T-cell (primary cell): ENCODE data around the gene TMEM259. TPM values are rescaled to one million over a fixed set of nuclear protein-coding genes. Genes with fewer than 3 reads are reported as not detected.

Experiments used
- ATAC-seq, 4 experiments: fragments of 200-7000 bp in 3 of 4; fragments of 150-1000 bp in 1 of 4; cut with Tn5 transposase; replicated peaks in 1 of 4; 1 replicate in 3 of 4; 2 replicates in 1 of 4; pipeline ENCODE4 v1.10.0; 2021; ENCODE audit warnings: moderate library complexity in 3 of 4, mild to moderate bottlenecking in 2 of 4, moderate number of reproducible peaks in 1 of 4
- CTCF ChIA-PET, 2 donors: fragments of 300-600 bp; sonication (Branson Sonifier 250); formaldehyde crosslinking; loops; one replicate each; lab custom pipeline; 2022; ENCODE audit warnings: antibody characterized with exemption in 2 of 2; lab: Charles Lee
- POLR2A ChIA-PET, 2 donors: fragments of 300-600 bp; sonication (Branson Sonifier 250); formaldehyde crosslinking; loops; one replicate each; lab custom pipeline; 2022; ENCODE audit warnings: antibody characterized with exemption in 2 of 2; lab: Charles Lee
- DNase-seq, 35 experiments: peaks; one replicate each; pipeline versions ENCODE4 v3.0.0 to v3.0.0-alpha.2; 2013 to 2023
- H3K27ac ChIP-seq: one replicate; pipeline ENCODE4 v1.5.1; 2013; ENCODE audit warnings: low read length
- H3K27me3 ChIP-seq, 2 experiments: replicated peaks in 1 of 2; 1 replicate in 1 of 2; 2 replicates in 1 of 2; pipeline versions ENCODE4 v1.6.1 to v1.7.0; 2013; ENCODE audit warnings: low read length in 1 of 2, mixed read lengths in 1 of 2; ENCODE audit not compliant: control insufficient read depth in 2 of 2, insufficient read depth in 2 of 2; ENCODE audit errors: extremely low read depth in 1 of 2
- H3K36me3 ChIP-seq, 2 donors: 1 replicate in 1 of 2; 2 replicates in 1 of 2; pipeline versions ENCODE4 v1.6.1 to v1.7.0; 2013; ENCODE audit warnings: low read length in 1 of 2; ENCODE audit not compliant: control insufficient read depth in 2 of 2, insufficient read depth in 1 of 2; ENCODE audit errors: extremely low read depth in 1 of 2
- H3K4me1 ChIP-seq, 2 experiments: 1 replicate in 1 of 2; 2 replicates in 1 of 2; pipeline versions ENCODE4 v1.6.1 to v1.7.0; 2013; ENCODE audit warnings: low read length in 2 of 2, mixed read lengths in 1 of 2; ENCODE audit not compliant: insufficient read depth in 2 of 2, control insufficient read depth in 1 of 2; ENCODE audit errors: extremely low read depth in 1 of 2
- H3K4me3 ChIP-seq, 2 donors: 1 replicate in 1 of 2; 2 replicates in 1 of 2; pipeline versions ENCODE4 v1.5.1 to v1.7.0; 2013; ENCODE audit warnings: mild to moderate bottlenecking in 2 of 2, low read length in 1 of 2, moderate library complexity in 1 of 2; ENCODE audit not compliant: control insufficient read depth in 1 of 2; ENCODE audit errors: extremely low read depth in 1 of 2
- H3K9me3 ChIP-seq: 2 replicates; pipeline ENCODE4 v1.7.0; 2013
- H3K27ac Mint-ChIP-seq, 2 donors: one replicate each; pipeline ENCODE4 v1.8.0; 2020 to 2021; ENCODE audit warnings: mild to moderate bottlenecking in 2 of 2, mixed read lengths in 2 of 2
- H3K27me3 Mint-ChIP-seq, 2 donors: one replicate each; pipeline ENCODE4 v1.8.0; 2021 to 2022; ENCODE audit warnings: mixed read lengths in 2 of 2
- H3K36me3 Mint-ChIP-seq: one replicate; pipeline ENCODE4 v1.8.0; 2021; ENCODE audit warnings: mixed read lengths
- H3K4me1 Mint-ChIP-seq, 3 donors: one replicate each; pipeline ENCODE4 v1.8.0; 2020 to 2022; ENCODE audit warnings: mixed read lengths in 3 of 3, mild to moderate bottlenecking in 1 of 3
- H3K4me3 Mint-ChIP-seq, 3 donors: one replicate each; pipeline ENCODE4 v1.8.0; 2020 to 2022; ENCODE audit warnings: mild to moderate bottlenecking in 3 of 3, mixed read lengths in 3 of 3, moderate library complexity in 3 of 3
- H3K9me3 Mint-ChIP-seq, 3 donors: one replicate each; pipeline ENCODE4 v1.8.0; 2020 to 2022; ENCODE audit warnings: mixed read lengths in 3 of 3
- WGBS: methylation state at CpG from one replicate; pipeline ENCODE4 v1.1.5; 2013; ENCODE audit warnings: missing lambda C conversion rate; ENCODE audit not compliant: insufficient coverage; 5-methylcytosine and 5-hydroxymethylcytosine counted together
- total RNA-seq, 35 experiments: library from RNA in 6 of 35; stranded (reverse) in 6 of 35; fragments of 120-200 nt in 1 of 35; gene quantifications; one replicate each; pipeline versions ENCODE4 v1.2.1 to v1.2.4 and lab custom pipeline; 2013 to 2026

The TMEM259 gene
- total RNA-seq, 5 donors from 2014 or later (not counting 1 experiment from before 2014, with no cell fraction given) = 319 to 423 (median 372) TPM

DNA sequence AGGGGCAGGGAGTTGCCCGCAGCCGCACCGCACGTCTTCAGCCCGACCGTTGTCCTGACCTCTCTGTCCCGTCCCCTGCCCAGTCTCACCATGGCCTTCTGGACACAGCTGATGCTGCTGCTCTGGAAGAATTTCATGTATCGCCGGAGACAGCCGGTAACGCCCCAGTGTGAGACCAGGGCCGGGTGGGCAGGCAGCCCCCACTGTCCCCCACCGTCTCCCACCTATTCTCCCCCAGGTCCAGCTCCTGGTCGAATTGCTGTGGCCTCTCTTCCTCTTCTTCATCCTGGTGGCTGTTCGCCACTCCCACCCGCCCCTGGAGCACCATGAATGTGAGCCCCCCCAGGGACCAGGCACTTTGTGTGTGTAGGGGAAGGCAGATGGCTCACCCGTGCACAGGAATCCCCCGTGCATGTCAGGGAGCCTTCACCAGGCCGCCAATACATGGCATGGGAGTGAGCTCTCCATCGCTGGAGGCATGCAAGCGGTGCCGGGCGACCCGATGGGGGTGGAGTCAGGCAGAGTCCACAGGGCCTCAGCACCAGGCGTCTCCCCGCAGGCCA lies 20.4 kb upstream of the TMEM259 start:
- ChIA-PET POLR2A (interaction anchor here in 1 of 2 donors (0.6 kb wide), 1 partner anchor 45 kb away, joined by 3 read pairs; no protein-coding TSS in a partner anchor), CTCF (interaction anchor here in 1 of 2 donors (0.6 to 1.1 kb wide), 3 partner anchors 12 to 24 kb away, joined by 3 read pairs; no protein-coding TSS in a partner anchor)
- 52% methylated on average over 22 of the region's 26 CpGs for WGBS
- H3K27ac Mint-ChIP-seq = peak overlapping the region; percentile 94 to 95
- Histone ChIP-seq H3K36me3 (peaks cover 8 to 52% of the 10 kb centered on the region in 2 donors), H3K9me3 (no peaks in the 10 kb centered on the region), H3K4me3 (peak overlapping the region; percentile 66 to 81), H3K27me3 (no peaks in the 10 kb centered on the region), H3K27ac (no peak overlapping the region), H3K4me1 (peaks cover 27 to 76% of the 10 kb centered on the region in 2 experiments)
- ATAC-seq (no peak), DNase-seq (no peak)
- no peaks in the 10 kb centered on the region for H3K27me3 Mint-ChIP-seq
- H3K4me1 Mint-ChIP-seq = peaks cover 44 to 47% (median 44%) of the 10 kb centered on the region in 3 donors
- peak overlapping the region; percentile 93 to 98 (median 94) for H3K4me3 Mint-ChIP-seq
- no peaks in the 10 kb centered on the region for H3K9me3 Mint-ChIP-seq
- peaks cover 15% of the 10 kb centered on the region for H3K36me3 Mint-ChIP-seq

DNA sequence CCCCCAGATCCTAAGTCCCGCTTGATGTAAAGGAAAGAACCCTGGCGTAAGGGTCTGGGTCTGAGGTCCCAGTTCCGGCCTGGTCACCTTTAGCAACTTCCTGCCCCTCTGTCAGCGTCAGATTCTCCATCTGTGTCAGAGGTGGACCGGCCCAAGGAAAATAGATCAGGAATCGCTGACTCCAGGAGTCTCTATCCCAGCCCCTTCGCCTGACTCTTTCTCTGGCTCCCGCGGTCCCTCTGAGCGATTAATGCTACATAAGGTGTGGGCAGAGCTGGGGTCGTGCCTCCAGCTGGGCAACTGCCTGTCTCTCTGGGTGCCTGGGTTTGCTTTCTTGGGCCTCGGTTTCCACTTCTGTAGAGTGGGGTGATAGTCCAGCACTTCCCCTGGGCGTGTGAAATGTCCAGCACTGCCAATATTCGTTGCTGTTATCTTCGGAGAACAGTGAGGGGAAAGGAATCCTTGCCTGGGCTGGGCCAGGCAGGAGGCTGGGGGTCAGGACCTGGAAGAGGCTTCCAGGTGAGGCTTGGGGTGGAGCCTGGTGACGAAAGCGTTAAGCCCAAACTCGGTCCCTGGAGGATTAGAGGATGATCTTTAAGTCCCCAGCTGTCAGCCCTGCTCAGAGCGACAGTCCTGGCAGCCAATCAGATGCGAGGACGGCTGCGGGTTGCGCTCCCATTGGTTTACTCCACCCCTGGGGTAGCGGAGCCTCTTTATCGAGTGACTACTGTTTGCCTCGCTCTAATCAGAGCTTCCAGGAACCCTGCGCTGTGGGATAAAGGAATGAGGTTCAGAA lies 19.8 kb upstream of the TMEM259 start:
- Mint-ChIP-seq H3K4me1 (peaks cover 50 to 53% (median 51%) of the 10 kb centered on the region in 3 donors), H3K9me3 (no peaks in the 10 kb centered on the region), H3K27ac (peak overlapping the region; percentile 94 to 95), H3K36me3 (peaks cover 15% of the 10 kb centered on the region), H3K27me3 (no peaks in the 10 kb centered on the region), H3K4me3 (peak overlapping the region; percentile 93 to 98 (median 94))
- Histone ChIP-seq H3K4me1 (peaks cover 28 to 79% of the 10 kb centered on the region in 2 experiments), H3K9me3 (no peaks in the 10 kb centered on the region), H3K4me3 (peak overlapping the region; percentile 66 to 81), H3K27ac (peak overlapping the region; percentile 57), H3K36me3 (peaks cover 8 to 52% of the 10 kb centered on the region in 2 donors), H3K27me3 (no peaks in the 10 kb centered on the region)
- DNase-seq = peak; percentile 76 to 94 (median 88)
- peak; percentile 58 to 64 (median 61) for ATAC-seq
- 0% methylated on average over 19 of the region's 27 CpGs for WGBS
- CTCF ChIA-PET = interaction anchor here (0.6 to 1.1 kb wide), 6 partner anchors 10 to 223 kb away, joined by 3 to 5 read pairs (median 4); no protein-coding TSS in a partner anchor
- POLR2A ChIA-PET = interaction anchor here (0.5 to 1.0 kb wide), 3 partner anchors 18 to 414 kb away, joined by 3 to 8 read pairs (median 6); no protein-coding TSS in a partner anchor

DNA sequence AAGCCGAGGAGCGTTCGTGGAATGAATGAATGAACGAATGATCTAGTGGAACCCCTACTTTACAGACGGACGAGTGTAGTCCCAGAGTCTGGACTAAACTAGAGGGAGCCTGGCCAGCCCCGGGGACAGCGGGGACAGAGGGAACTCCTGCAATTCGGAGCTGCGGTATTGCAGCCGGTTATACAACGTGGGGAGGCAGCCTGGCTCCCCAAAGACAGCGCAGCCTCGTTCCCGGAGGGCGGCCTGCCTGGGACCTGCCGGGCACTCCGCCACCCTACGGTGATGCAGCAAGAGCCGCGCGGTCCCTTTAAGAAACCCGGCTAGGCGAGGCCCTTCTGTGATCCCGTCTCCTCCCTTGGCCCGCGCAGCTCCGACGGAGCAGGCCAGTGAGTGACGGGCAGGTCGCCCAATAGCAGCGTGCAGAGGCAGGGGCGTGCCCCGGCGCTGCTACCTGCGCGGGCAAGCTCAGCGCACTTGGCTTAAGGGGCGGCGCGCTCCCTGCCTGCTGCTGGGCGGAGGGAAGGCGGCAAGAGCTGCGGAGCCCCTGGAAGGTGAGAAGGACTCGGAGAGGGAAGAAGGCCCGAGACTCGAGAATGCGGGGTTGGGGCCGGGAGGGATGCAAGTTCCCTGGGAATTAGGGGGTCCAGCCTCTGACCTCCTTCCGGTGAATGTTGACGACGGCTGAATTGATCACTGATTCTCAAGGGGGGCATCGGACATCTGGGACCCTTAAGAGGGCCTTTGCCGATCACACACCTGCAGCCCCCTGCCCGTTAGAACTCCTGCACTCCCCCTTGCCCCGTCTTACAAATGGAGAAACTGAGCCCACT lies 18.9 kb upstream of the TMEM259 start, which contains the start of gene ABCA7:
Gene ABCA7 (plus strand): TSS at position 462 of the 830 bp plus-strand sequence. CDS start 1,255 bp downstream, outside the sequence.
- peak within 1 kb of the TSS; percentile 93 to 98 (median 94) for H3K4me3 Mint-ChIP-seq
- Histone ChIP-seq H3K4me1 (peaks cover 28 to 81% of the 10 kb centered on the region in 2 experiments), H3K36me3 (peaks cover 8 to 57% of the 10 kb centered on the region in 2 donors), H3K27me3 (no peaks in the 10 kb centered on the region), H3K9me3 (no peaks in the 10 kb centered on the region), H3K4me3 (peak within 1 kb of the TSS; percentile 66 to 81), H3K27ac (peak within 1 kb of the TSS; percentile 60)
- WGBS = 2% methylated on average over 44 of the region's 56 CpGs
- DNase-seq (peak; percentile 96 to 100 (median 99)), ATAC-seq (peak; percentile 88 to 95 (median 92))
- peaks cover 14% of the 10 kb centered on the region for H3K36me3 Mint-ChIP-seq
- no peaks in the 10 kb centered on the region for H3K9me3 Mint-ChIP-seq
- peak within 1 kb of the TSS; percentile 94 to 95 for H3K27ac Mint-ChIP-seq
- POLR2A ChIA-PET = interaction anchor here (0.5 to 1.0 kb wide), 5 partner anchors 12 to 413 kb away, joined by 3 to 8 read pairs (median 3); partner anchors contain the start of gene CIRBP (in 1 of the 2)
- no peaks in the 10 kb centered on the region for H3K27me3 Mint-ChIP-seq
- CTCF ChIA-PET = interaction anchor here (0.6 to 1.1 kb wide), 4 partner anchors 9 to 224 kb away, joined by 3 to 5 read pairs (median 4); no protein-coding TSS in a partner anchor
- H3K4me1 Mint-ChIP-seq = peaks cover 53 to 58% (median 54%) of the 10 kb centered on the region in 3 donors

DNA sequence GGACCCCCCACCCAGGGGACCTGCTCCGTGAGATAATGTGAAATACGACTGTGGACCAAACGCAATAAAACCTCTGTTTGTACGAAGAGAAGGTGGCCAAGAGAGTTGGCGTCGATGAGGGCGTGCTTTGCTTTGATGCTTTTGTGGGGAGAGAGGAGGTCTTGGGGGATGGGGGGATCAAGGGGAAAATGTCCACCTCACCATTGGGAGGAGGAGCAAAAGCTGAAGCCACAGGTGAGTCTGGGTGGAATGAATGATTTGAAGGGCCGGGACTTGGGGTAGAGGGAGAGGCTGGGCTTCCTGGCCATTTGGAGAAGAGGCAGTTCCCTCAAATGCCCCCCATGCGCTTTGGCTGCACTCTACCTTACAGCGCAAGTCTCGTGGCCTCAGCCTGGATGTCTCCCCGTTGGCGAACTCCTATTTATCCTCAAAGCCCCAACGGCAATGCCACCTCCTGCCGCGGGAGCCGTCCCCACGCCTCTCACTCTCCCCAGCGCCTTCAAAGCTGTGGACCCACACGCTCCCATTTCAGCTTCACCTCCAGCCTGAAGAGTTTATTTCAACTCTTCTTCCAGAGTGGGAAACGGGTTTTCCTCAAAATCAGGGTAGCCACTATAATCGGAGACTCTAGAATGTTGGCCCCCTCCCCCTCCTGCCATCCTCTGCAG lies 18.2 kb upstream of the TMEM259 start:
- Mint-ChIP-seq H3K27me3 (no peaks in the 10 kb centered on the region), H3K9me3 (no peaks in the 10 kb centered on the region), H3K27ac (peak overlapping the region; percentile 94 to 95), H3K36me3 (peaks cover 14% of the 10 kb centered on the region), H3K4me1 (peaks cover 53 to 58% (median 54%) of the 10 kb centered on the region in 3 donors), H3K4me3 (peak overlapping the region; percentile 93 to 98 (median 94))
- DNase-seq (peak in 2 of 35 experiments; percentile 19 to 43), ATAC-seq (no peak)
- ChIA-PET POLR2A (interaction anchor here in 1 of 2 donors (0.6 to 1.0 kb wide), 4 partner anchors 12 to 230 kb away, joined by 3 to 6 read pairs (median 3); partner anchors contain the start of gene CIRBP), CTCF (interaction anchor here (0.8 to 1.1 kb wide), 2 partner anchors 8 to 26 kb away, joined by 3 to 5 read pairs; no protein-coding TSS in a partner anchor)
- H3K27me3 ChIP-seq = no peaks in the 10 kb centered on the region
- H3K4me3 ChIP-seq = peak overlapping the region; percentile 35 to 81
- H3K27ac ChIP-seq = peak overlapping the region; percentile 60
- no peaks in the 10 kb centered on the region for H3K9me3 ChIP-seq
- 77% methylated on average over 8 of the region's 22 CpGs for WGBS
- H3K36me3 ChIP-seq = peaks cover 5 to 51% of the 10 kb centered on the region in 2 donors
- H3K4me1 ChIP-seq = peaks cover 28 to 77% of the 10 kb centered on the region in 2 experiments

DNA sequence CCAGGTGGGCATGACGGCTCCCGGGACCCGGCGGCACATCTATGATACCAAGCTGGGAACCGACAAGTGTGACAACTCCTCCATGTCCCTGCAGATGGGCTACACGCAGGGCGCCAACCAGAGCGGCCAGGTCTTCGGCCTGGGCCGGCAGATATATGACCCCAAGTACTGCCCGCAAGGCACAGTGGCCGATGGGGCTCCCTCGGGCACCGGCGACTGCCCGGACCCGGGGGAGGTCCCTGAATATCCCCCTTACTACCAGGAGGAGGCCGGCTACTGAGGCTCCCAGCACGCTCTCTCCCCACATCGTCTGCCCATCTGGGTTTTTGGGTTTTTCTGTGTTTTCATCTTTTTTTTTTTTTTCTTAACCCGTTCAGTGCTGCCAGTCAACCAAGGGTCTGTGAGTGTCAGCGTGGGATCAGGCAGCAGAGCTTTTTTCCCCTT lies 16.7 kb upstream of the TMEM259 start:
- Mint-ChIP-seq H3K4me3 (peak overlapping the region; percentile 45 to 94 (median 62)), H3K9me3 (no peaks in the 10 kb centered on the region), H3K4me1 (peaks cover 60 to 68% (median 61%) of the 10 kb centered on the region in 3 donors), H3K27ac (peak overlapping the region; percentile 94 to 95), H3K36me3 (peaks cover 14% of the 10 kb centered on the region), H3K27me3 (no peaks in the 10 kb centered on the region)
- 51% methylated on average over 11 of the region's 22 CpGs for WGBS
- H3K9me3 ChIP-seq = no peaks in the 10 kb centered on the region
- H3K27ac ChIP-seq = peak overlapping the region; percentile 60
- H3K27me3 ChIP-seq = no peaks in the 10 kb centered on the region
- DNase-seq (peak in 1 of 35 experiments; percentile 34), ATAC-seq (no peak)
- H3K36me3 ChIP-seq = peaks cover 5 to 46% of the 10 kb centered on the region in 2 donors
- peaks cover 28 to 82% of the 10 kb centered on the region in 2 experiments for H3K4me1 ChIP-seq
- POLR2A ChIA-PET = interaction anchor here in 1 of 2 donors (1.0 kb wide), 1 partner anchor 37 kb away, joined by 3 read pairs; no protein-coding TSS in a partner anchor
- H3K4me3 ChIP-seq = peak overlapping the region in 1 of 2 donors; percentile 1
- CTCF ChIA-PET = no interaction called here
